HT1080 (cell line): ENCODE data around the gene OVCH2. TPM values are rescaled to one million over a fixed set of nuclear protein-coding genes. Genes with fewer than 3 reads are reported as not detected.
A peak's percentile ranks its signal among the peaks of the same experiment; 100 is the strongest.

Source experiments
- DNase-seq: peaks from one replicate; pipeline ENCODE4 v3.0.0-alpha.2; 2015; ENCODE audit warnings: low read depth
- total RNA-seq: library from RNA; depleted of rRNA; stranded (reverse); fragments of >200 nt; shearing (Covaris generic); gene quantifications from 2 replicates; pipeline ENCODE4 v1.2.3, GENCODE V29; 2014; rRNA removed

Gene OVCH2
- total RNA-seq, 1 experiment from 2014 or later: not detected

DNA sequence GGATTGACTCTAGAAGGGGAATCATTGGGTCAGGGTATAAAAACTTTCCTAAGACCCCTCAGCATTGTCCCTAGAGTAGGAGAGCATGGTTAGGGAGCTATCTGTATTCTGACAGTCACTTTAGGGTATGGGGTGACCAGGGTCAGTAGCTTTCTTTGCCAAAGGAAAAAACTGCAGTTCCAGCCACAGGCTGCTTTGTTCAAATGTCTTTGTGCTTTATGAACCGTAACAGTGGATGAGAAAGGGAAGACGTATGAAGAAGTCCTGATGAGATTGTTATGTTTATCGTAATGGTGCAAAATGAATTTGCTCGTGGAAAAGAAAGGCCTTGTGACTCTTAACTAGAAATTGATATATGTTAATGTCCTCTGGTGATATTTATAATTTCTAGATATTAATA, 63.0 kb downstream of the OVCH2 start:
- DNase-seq: no peak

DNA sequence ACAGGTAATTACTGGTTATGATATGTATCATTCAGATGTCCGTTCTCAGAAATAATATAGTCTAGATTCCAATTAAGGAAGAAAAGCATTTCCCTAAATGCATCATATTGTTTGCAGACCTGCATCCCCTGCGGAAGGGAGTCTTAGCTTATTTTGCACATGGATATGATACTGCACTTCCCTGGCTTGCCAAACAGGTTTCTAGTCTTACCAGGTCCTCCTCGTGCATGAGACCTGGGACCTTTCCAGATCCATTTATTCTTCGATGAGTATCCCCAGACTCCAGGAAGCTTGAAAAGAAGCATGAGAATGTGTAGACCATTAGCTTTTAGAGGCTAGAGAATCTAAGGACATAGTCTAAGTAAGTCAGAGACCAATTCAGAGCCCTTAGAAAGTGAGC, 63.5 kb downstream of the OVCH2 start:
- no peak for DNase-seq

GRCh38 chr11:7640816-7641215, 65.5 kb downstream of the OVCH2 start:
- DNase-seq: no peak

DNA sequence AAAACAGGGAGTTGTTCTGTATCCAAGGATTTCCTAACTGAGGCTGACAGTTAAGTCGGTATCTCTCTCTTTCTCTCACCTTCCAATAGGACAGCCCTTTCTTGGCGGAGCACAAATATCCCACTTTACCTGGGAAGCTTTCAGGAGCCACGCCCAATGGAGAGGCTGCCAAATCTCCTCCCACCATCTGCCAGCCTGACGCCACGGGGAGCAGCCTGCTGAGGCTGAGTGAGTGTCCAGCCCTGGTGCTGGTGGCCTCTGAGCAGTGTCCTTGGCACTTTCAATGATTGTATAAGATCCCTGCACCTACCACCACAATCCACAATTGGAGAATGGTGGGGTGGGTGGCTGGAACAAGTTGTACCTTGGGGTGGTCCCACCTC, 66.6 kb downstream of the OVCH2 start:
- peak; percentile 29 for DNase-seq

Other genes starting within 250 kb of the OVCH2 start
- gene OLFML1, start 221.0 kb downstream of the OVCH2 start, total RNA-seq: 0.20 TPM in 1 of 2 replicates, not detected in the other
- gene PPFIBP2, start 192.5 kb downstream of the OVCH2 start, total RNA-seq: 1.2 and 2.6 TPM in 2 replicates
- gene CYB5R2, start 33.0 kb downstream of the OVCH2 start, total RNA-seq: 1.9 and 5.7 TPM in 2 replicates
- gene OR5P2, start 90.5 kb upstream of the OVCH2 start, total RNA-seq: not detected in 2 replicates
- not detected in 2 replicates for gene OR5P3, start 124.4 kb upstream of the OVCH2 start, total RNA-seq
- gene OR10A6, start 224.8 kb upstream of the OVCH2 start, total RNA-seq: 0.02 TPM in 1 of 2 replicates, not detected in the other
- not detected in 2 replicates for gene OR10A3, start 235.2 kb upstream of the OVCH2 start, total RNA-seq